Activated CD4-positive, alpha-beta T cell treated with anti-CD3 and anti-CD28 coated beads for 36 hours (primary cell): ENCODE results near the gene NKTR. TPM values are rescaled to one million over a fixed set of nuclear protein-coding genes. Genes with fewer than 3 reads are reported as not detected.
A peak's percentile ranks its signal among the peaks of the same experiment; 100 is the strongest.

Experiments used
- ATAC-seq: fragments of 200-7000 bp; cut with Tn5 transposase; one replicate; pipeline ENCODE4 v1.10.0; 2021; ENCODE audit warnings: mild to moderate bottlenecking, moderate library complexity
- CTCF ChIA-PET: fragments of 350-600 bp; sonication (Branson Sonifier 250); formaldehyde crosslinking; loops from one replicate; lab custom pipeline; 2021; ENCODE audit warnings: antibody characterized with exemption; lab: Charles Lee
- POLR2A ChIA-PET: fragments of 350-600 bp; sonication (Branson Sonifier 250); formaldehyde crosslinking; loops from one replicate; lab custom pipeline; 2021; ENCODE audit warnings: antibody characterized with exemption, inconsistent platforms; lab: Charles Lee
- DNase-seq: peaks from one replicate; pipeline ENCODE4 v3.0.0-alpha.2; 2020
- H3K27ac Mint-ChIP-seq: one replicate; pipeline ENCODE4 v1.8.0; 2021; ENCODE audit warnings: mixed read lengths
- H3K27me3 Mint-ChIP-seq: one replicate; pipeline ENCODE4 v1.8.0; 2021; ENCODE audit warnings: mixed read lengths
- H3K36me3 Mint-ChIP-seq: one replicate; pipeline ENCODE4 v1.8.0; 2021; ENCODE audit warnings: low read depth, mixed read lengths
- H3K4me1 Mint-ChIP-seq: one replicate; pipeline ENCODE4 v1.8.0; 2021; ENCODE audit warnings: mixed read lengths
- H3K4me3 Mint-ChIP-seq: one replicate; pipeline ENCODE4 v1.8.0; 2021; ENCODE audit warnings: mild to moderate bottlenecking, moderate library complexity, mixed read lengths
- H3K9me3 Mint-ChIP-seq: one replicate; pipeline ENCODE4 v1.8.0; 2021; ENCODE audit warnings: low read depth, mixed read lengths
- intact Hi-C, 2 experiments: fragments of 100-400 bp; cut with DNase I in 1 of 2; cut with micrococcal nuclease in 1 of 2; formaldehyde crosslinking; loops; one replicate each; pipeline versions ENCODE4 v1.14.2 to v1.15.1; 2022 to 2024; cut with DNase I, micrococcal nuclease
- total RNA-seq, 2 experiments: library from RNA; stranded (reverse); gene quantifications; one replicate each; pipeline ENCODE4 v1.2.3, GENCODE V29; 2021

Gene NKTR
- total RNA-seq, 2 experiments from 2014 or later, result 50.8 to 59.2 TPM

DNA sequence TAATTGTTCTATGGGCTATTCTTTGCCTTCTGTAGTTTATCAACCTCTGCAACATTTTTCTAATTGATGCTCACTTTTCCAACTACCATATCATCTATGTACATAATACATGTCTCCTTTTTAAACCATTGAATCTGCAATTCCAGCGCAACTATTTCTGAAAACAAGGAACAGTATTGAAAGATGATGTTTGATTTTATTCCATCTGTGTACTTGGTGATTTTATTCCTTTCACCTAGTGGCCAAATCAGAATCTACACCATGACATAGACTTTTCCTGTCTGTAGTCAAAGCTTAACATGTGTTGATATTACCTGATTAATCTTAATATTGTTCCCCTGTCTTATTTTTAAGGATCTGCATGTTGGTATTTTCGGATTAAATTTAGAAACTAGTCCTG, 13.0 kb downstream of the NKTR start:
- ChIA-PET POLR2A (no interaction called here), CTCF (interaction anchor here (0.6 to 3.3 kb wide), 15 partner anchors 11 to 193 kb away, joined by 3 to 30 read pairs (median 4); partner anchors contain the start of gene SEC22C)
- ATAC-seq, result peak; percentile 49
- DNase-seq, result no peak
- no peaks in the 10 kb centered on the region for H3K9me3 Mint-ChIP-seq
- no peak overlapping the region for H3K4me3 Mint-ChIP-seq
- peaks cover 19% of the 10 kb centered on the region for H3K36me3 Mint-ChIP-seq
- peaks cover 63% of the 10 kb centered on the region for H3K4me1 Mint-ChIP-seq
- H3K27ac Mint-ChIP-seq, result peak overlapping the region; percentile 1
- H3K27me3 Mint-ChIP-seq, result no peaks in the 10 kb centered on the region
- intact Hi-C loops, result no loop called here

DNA sequence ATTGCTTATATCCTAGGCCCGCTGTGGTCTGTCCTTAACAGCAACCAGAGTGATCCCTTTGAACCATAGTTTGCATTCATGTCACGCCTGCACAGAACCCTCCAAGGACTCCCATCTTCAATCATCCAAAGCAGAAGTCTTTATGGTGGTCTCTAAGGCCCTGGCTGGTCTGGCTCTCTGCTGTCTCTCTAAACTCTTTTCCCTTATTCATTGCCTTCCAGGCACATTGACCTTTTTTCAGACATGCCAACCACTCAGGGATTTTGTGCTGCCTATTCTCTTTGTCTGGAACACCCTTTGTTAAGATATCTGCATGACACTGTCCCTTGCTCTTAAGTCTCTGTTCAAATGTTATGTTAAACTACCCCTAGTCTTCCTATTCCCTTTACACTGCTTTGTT, 31.1 kb downstream of the NKTR start:
- no peak overlapping the region for H3K4me3 Mint-ChIP-seq
- peaks cover 48% of the 10 kb centered on the region for H3K36me3 Mint-ChIP-seq
- POLR2A ChIA-PET, result no interaction called here
- CTCF ChIA-PET, result no interaction called here
- DNase-seq (no peak), ATAC-seq (no peak)
- H3K27ac Mint-ChIP-seq, result peak overlapping the region; percentile 68
- intact Hi-C loops, result no loop called here
- no peaks in the 10 kb centered on the region for H3K27me3 Mint-ChIP-seq
- no peaks in the 10 kb centered on the region for H3K9me3 Mint-ChIP-seq
- H3K4me1 Mint-ChIP-seq, result peaks cover 22% of the 10 kb centered on the region

DNA sequence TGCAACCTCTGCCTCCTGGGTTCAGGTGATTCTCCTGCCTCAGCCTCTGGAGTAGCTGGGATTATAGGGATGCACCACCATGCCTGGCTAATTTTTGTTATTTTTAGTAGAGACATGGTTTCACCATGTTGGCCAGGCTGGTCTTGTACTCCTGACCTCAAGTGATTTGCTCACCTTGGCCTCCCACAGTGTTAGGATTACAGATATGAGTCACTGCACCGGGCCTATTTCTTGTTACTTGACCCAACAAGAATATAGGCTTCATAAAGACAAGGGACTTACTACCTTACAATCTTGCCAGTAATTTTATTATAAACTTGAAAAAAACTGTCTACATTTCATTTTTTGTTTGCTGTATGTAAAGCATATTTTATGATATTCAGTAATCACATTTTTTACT, 31.7 kb downstream of the NKTR start:
- Mint-ChIP-seq H3K9me3 (no peaks in the 10 kb centered on the region), H3K27me3 (no peaks in the 10 kb centered on the region), H3K4me1 (peaks cover 21% of the 10 kb centered on the region), H3K4me3 (no peak overlapping the region), H3K27ac (no peak overlapping the region), H3K36me3 (peaks cover 47% of the 10 kb centered on the region)
- no peak for DNase-seq
- no peak for ATAC-seq
- ChIA-PET POLR2A (no interaction called here), CTCF (no interaction called here)
- intact Hi-C loops, result no loop called here

DNA sequence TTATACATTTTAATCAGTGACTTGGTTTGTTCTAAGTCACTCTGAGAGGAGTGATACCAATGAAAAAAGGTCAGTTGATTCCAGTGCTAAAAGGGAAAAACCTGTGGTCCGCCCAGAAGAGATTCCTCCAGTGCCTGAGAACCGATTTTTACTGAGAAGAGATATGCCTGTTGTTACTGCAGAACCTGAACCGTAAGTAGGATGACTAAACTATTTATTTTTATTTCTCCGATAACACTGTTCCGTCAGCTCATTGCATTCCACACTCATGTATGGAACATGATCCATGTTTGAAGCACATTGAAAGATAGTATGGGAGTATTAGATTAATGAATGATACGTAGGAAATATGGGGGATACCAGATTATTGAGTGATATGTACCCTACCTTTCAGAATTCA, 33.1 kb downstream of the NKTR start:
- H3K4me3 Mint-ChIP-seq, result no peak overlapping the region
- DNase-seq (no peak), ATAC-seq (no peak)
- H3K27me3 Mint-ChIP-seq, result no peaks in the 10 kb centered on the region
- POLR2A ChIA-PET, result no interaction called here
- peak overlapping the region; percentile 35 for H3K27ac Mint-ChIP-seq
- H3K9me3 Mint-ChIP-seq, result no peaks in the 10 kb centered on the region
- intact Hi-C loops, result no loop called here
- H3K36me3 Mint-ChIP-seq, result peaks cover 44% of the 10 kb centered on the region
- CTCF ChIA-PET, result interaction anchor here (0.7 kb wide), 1 partner anchor 20 kb away, joined by 3 read pairs; no protein-coding TSS in a partner anchor
- H3K4me1 Mint-ChIP-seq, result peaks cover 19% of the 10 kb centered on the region

DNA sequence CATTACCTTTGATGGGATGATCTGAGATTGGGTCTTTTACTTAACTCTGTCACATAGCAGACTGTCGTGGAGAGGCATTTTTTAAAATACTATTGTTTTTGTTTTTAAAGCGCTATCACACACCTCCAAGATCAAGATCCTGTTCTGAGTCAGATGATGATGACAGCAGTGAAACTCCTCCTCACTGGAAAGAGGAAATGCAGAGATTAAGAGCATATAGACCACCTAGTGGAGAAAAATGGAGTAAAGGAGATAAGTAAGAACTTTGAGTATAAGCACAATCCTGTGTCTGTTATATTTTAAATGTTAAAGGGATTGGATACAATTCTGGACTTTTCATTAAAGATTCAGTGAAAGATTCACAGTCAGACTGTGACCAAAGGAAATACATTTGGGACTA, 34.6 kb downstream of the NKTR start:
- peak; percentile 52 for ATAC-seq
- ChIA-PET CTCF (no interaction called here), POLR2A (no interaction called here)
- no peaks in the 10 kb centered on the region for H3K27me3 Mint-ChIP-seq
- peak; percentile 7 for DNase-seq
- no peaks in the 10 kb centered on the region for H3K9me3 Mint-ChIP-seq
- peak overlapping the region; percentile 56 for H3K27ac Mint-ChIP-seq
- H3K36me3 Mint-ChIP-seq, result peaks cover 38% of the 10 kb centered on the region
- peaks cover 13% of the 10 kb centered on the region for H3K4me1 Mint-ChIP-seq
- intact Hi-C loops, result no loop called here
- no peak overlapping the region for H3K4me3 Mint-ChIP-seq

DNA sequence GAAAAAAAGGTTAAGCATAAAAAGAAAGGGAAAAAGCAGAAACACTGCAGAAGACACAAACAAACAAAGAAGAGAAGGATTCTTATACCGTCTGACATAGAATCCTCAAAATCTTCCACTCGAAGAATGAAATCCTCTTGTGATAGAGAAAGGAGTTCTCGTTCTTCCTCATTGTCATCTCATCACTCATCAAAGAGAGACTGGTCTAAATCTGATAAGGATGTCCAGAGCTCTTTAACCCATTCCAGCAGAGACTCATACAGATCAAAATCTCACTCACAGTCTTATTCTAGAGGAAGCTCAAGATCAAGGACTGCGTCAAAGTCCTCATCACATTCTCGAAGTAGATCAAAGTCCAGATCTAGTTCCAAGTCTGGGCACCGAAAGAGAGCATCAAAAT, 36.5 kb downstream of the NKTR start:
- Mint-ChIP-seq H3K27me3 (no peaks in the 10 kb centered on the region), H3K4me1 (peaks cover 23% of the 10 kb centered on the region), H3K36me3 (peaks cover 34% of the 10 kb centered on the region), H3K9me3 (no peaks in the 10 kb centered on the region), H3K27ac (no peak overlapping the region), H3K4me3 (no peak overlapping the region)
- intact Hi-C loops, result no loop called here
- CTCF ChIA-PET, result interaction anchor here (0.6 to 1.9 kb wide), 13 partner anchors 10 to 108 kb away, joined by 3 to 10 read pairs (median 4); partner anchors contain the start of gene SEC22C
- POLR2A ChIA-PET, result interaction anchor here (0.9 kb wide), 1 partner anchor 37 kb away, joined by 3 read pairs; the partner anchor contains the start of gene NKTR
- ATAC-seq (no peak), DNase-seq (no peak)

DNA sequence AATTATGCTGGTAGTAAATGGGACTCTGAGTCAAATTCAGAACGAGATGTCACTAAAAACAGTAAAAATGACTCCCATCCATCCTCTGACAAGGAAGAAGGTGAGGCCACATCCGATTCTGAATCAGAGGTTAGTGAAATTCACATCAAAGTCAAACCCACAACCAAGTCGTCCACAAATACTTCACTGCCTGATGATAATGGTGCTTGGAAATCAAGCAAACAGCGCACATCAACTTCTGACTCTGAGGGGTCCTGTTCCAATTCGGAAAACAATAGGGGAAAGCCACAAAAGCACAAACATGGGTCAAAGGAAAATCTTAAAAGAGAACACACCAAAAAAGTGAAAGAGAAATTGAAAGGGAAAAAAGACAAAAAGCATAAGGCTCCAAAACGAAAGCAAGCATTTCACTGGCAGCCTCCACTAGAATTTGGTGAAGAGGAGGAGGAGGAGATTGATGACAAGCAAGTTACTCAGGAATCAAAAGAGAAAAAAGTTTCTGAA, 37.9 kb downstream of the NKTR start:
- H3K27ac Mint-ChIP-seq, result no peak overlapping the region
- intact Hi-C loops, result loop anchor here (1.0 to 2.0 kb wide), 10 partner anchors 38 to 1522 kb away; partner anchors contain the start of genes NKTR (in 2 of the 2), HIGD1A (in 1 of the 2), KLHL40 (in 1 of the 2) and SS18L2 (in 1 of the 2)
- ATAC-seq, result peak; percentile 81
- peaks cover 39% of the 10 kb centered on the region for H3K36me3 Mint-ChIP-seq
- peaks cover 23% of the 10 kb centered on the region for H3K4me1 Mint-ChIP-seq
- ChIA-PET POLR2A (no interaction called here), CTCF (interaction anchor here (0.6 to 1.8 kb wide), 2 partner anchors 18 to 113 kb away, joined by 4 read pairs; no protein-coding TSS in a partner anchor)
- peak; percentile 68 for DNase-seq
- no peaks in the 10 kb centered on the region for H3K9me3 Mint-ChIP-seq
- H3K27me3 Mint-ChIP-seq, result no peaks in the 10 kb centered on the region
- H3K4me3 Mint-ChIP-seq, result no peak overlapping the region

DNA sequence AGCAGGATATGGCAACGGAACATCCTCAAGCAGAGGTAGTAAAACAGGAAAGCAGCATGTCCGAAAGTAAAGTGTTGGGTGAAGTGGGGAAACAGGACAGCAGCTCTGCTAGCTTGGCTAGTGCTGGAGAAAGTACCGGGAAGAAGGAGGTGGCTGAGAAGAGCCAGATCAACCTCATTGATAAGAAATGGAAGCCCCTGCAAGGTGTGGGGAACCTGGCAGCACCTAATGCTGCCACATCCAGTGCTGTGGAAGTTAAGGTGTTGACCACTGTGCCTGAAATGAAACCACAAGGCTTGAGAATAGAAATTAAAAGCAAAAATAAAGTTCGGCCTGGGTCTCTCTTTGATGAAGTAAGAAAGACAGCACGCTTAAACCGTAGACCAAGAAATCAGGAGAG, 38.7 kb downstream of the NKTR start:
- Mint-ChIP-seq H3K9me3 (no peaks in the 10 kb centered on the region), H3K36me3 (peaks cover 36% of the 10 kb centered on the region), H3K27ac (no peak overlapping the region), H3K27me3 (no peaks in the 10 kb centered on the region), H3K4me1 (peaks cover 23% of the 10 kb centered on the region), H3K4me3 (no peak overlapping the region)
- no peak for ATAC-seq
- DNase-seq, result no peak
- intact Hi-C loops, result loop anchor here (2.0 kb wide), 3 partner anchors 46 to 1522 kb away; partner anchors contain the start of gene KLHL40 (in 1 of the 2)
- CTCF ChIA-PET, result no interaction called here
- POLR2A ChIA-PET, result no interaction called here

DNA sequence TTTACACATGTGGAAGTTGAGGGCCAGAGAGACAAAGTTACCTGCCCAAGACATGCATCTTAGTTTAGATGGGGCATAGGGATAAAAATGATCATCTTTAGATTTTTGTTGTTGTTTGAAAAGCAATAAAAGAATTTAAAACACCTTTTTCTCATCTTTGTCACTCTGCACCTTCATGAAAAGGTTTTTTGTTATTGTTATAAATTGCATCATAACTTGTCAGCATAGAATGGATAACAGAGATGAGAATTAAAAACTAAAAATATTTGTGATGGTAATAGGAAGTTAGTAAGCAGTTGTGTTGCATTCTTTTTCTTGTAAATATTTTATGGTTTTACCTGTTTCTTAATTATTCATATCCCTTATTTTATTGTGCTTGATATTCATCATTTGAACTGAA, 39.6 kb downstream of the NKTR start:
- ChIA-PET CTCF (no interaction called here), POLR2A (interaction anchor here (0.6 kb wide), 1 partner anchor 955 kb away, joined by 3 read pairs; no protein-coding TSS in a partner anchor)
- Mint-ChIP-seq H3K36me3 (peaks cover 41% of the 10 kb centered on the region), H3K4me1 (peaks cover 16% of the 10 kb centered on the region), H3K4me3 (no peak overlapping the region), H3K27ac (peak overlapping the region; percentile 56), H3K9me3 (no peaks in the 10 kb centered on the region), H3K27me3 (no peaks in the 10 kb centered on the region)
- ATAC-seq (no peak), DNase-seq (no peak)
- intact Hi-C loops, result no loop called here

DNA sequence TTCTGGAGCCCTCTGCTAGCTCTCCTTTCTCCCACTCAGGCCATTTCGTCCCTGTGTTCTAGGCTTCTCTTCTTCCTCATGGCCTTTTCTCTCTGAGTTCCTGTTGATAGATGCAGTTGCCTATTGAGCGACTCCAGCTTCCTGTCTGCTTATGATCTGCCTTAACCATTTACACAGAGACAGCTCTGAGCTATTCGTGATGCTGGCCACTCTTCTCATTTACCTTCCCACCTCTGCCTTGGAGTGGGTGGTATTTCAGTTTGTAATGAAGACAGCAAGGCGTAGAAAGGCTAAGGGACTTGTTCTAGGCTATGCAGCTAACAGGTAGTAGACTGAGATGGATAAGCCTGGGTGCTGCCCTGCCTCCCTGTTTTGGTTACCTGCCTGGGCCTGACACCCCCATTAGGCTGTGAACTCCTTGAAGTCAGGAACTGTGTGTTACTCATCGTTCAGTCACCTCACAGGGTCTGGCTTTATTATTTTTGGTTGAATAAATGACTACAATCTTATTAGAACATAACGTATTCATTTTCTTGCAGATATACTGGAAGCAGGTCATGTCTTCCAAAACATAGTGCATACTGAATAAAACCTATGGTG, 40.4 kb downstream of the NKTR start:
- Mint-ChIP-seq H3K4me3 (no peak overlapping the region), H3K9me3 (no peaks in the 10 kb centered on the region), H3K27ac (peak overlapping the region; percentile 56), H3K27me3 (no peaks in the 10 kb centered on the region), H3K36me3 (peaks cover 42% of the 10 kb centered on the region), H3K4me1 (peaks cover 14% of the 10 kb centered on the region)
- ChIA-PET CTCF (interaction anchor here (0.6 to 1.5 kb wide), 6 partner anchors 11 to 139 kb away, joined by 3 to 5 read pairs (median 3); no protein-coding TSS in a partner anchor), POLR2A (interaction anchor here (0.6 kb wide), 1 partner anchor 956 kb away, joined by 3 read pairs; no protein-coding TSS in a partner anchor)
- DNase-seq (no peak), ATAC-seq (no peak)
- intact Hi-C loops, result no loop called here

DNA sequence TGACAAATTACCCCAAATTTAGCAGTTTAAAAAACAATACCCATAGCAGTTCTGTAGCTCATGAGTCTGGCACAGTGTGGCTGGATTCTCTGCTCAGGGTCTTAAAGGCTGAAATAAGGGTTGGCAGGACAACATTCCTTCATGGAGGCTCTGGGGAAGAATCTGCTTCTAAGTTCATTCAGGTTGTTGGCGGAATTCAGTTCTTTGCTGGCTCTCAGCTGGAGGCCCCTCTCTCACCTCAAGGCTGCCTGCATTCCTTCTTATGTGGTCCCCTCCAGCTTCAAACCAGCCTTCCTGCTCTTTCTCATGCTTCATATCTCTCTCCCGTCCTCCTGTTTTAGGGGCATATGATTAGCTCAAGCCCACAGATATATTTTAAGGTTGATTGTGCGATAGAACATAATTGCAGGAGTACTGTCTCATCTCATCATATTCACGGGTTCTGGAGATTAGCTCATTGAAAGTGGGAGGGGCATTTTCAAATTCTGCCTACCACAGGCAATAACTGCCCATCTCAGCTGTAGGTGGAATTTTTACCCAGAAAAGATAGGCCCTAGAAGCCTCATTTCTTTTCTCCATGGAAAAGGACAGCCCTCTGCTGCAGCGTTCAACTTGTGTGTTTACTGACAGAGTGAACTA, 47.5 kb downstream of the NKTR start:
- H3K36me3 Mint-ChIP-seq, result peaks cover 28% of the 10 kb centered on the region
- H3K4me1 Mint-ChIP-seq, result peaks cover 7% of the 10 kb centered on the region
- DNase-seq, result no peak
- CTCF ChIA-PET, result interaction anchor here (0.5 to 1.6 kb wide), 4 partner anchors 11 to 456 kb away, joined by 3 to 5 read pairs (median 3); partner anchors contain the start of gene VIPR1
- POLR2A ChIA-PET, result no interaction called here
- H3K27me3 Mint-ChIP-seq, result no peaks in the 10 kb centered on the region
- ATAC-seq, result no peak
- intact Hi-C loops, result no loop called here
- no peak overlapping the region for H3K4me3 Mint-ChIP-seq
- no peak overlapping the region for H3K27ac Mint-ChIP-seq
- no peaks in the 10 kb centered on the region for H3K9me3 Mint-ChIP-seq
